GM12874 (cell line): ENCODE measurements around the gene CRTC1.
A peak's percentile ranks its signal among the peaks of the same experiment; 100 is the strongest.

Experiments
- CTCF ChIP-seq: IDR thresholded peaks from 2 replicates; pipeline ENCODE4 v1.5.1; 2011; ENCODE audit warnings: low read depth, mild to moderate bottlenecking, control low read depth, low read length, moderate library complexity; ENCODE audit not compliant: insufficient read depth

CRTC1 gene

DNA sequence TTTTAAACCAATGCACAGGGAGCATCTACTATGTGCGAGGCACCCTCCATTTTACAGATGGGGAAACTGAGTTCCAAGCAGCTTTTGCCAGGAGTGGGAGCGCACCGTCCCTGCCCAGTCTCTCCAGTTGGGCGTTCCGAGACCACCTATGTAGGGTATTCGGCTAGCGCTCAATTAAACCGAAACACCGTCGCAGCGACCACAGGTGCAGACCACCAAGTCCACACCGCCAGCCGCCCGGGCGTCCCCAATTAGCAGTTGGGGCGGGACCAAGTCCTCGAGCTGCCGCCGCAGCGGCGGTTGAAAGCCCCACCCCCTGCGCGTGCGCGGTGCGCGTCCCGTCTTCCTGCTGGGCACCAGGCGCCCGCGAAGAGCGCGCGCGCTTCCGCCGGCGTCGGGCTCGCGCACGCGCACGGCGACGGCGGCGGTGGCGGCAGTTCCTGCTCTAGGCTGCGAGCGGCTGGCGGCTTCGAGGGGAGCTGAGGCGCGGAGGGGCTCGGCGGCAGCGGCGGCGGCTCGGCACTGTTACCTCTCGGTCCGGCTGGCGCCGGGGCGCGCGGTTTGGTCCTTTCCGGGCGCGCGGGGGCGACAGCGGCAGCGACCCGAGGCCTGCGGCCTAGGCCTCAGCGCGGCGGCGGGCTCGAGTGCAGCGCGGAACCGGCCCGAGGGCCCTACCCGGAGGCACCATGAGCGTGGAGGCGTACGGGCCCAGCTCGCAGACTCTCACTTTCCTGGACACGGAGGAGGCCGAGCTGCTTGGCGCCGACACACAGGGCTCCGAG is 148.2 kb downstream of the CRTC1 start, which contains the start of gene UPF1:
Gene UPF1 (plus strand): TSS at position 436 of the 782 bp plus-strand sequence. CDS start 251 bp downstream, at position 687.
- TF ChIP-seq CTCF = 0 out of 2 replicates have a peak, but pooled peaks have one; percentile 1
